HG02571 (cell line): ENCODE data around the gene BATF2.

ENCODE experiments used
- ATAC-seq: cut with Tn5 transposase; IDR thresholded peaks from one replicate; pipeline ENCODE4 v1.9.1; 2021; ENCODE audit warnings: mild to moderate bottlenecking, moderate library complexity; ENCODE audit not compliant: unreplicated experiment

The BATF2 gene

DNA sequence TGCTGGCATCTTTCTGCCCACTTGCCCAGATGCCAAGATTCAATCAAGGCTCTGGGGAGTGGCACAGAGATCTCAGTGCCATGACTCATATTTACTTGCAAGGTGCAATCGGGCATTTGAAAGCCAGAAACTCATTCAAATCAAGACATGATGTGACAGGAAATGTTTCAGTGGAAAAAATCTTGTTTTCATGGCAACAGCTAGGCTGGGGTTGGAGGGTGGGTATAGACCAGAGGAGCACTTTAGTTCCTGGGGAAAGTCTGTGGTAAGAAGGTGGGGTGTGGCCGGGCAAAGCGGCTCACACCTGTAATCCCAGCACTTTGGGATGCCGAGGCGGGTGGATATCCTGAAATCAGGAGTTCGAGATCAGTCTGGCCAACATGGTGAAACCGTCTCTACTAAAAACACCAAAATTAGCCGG is 26.0 kb downstream of the BATF2 start:
- no peak for ATAC-seq

DNA sequence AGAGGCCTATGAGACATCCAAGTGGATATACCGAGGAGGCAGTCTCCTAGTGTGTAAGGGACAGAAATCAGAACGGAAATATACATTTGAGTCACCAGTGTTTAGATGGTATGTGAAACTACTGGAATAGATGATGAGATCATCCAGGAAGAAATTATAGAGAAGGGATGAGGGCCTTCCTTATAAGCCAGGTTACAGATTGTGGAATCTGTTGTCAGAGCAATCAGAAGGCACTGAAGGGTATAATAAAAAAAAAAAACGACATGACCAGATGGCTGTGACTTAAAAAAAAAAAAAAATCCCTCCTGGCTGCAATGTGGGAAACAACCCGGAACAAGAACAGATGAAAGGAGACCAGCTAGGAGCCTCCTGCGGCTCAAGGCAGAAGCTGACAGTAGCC is 27.6 kb downstream of the BATF2 start:
- ATAC-seq, result no peak

DNA sequence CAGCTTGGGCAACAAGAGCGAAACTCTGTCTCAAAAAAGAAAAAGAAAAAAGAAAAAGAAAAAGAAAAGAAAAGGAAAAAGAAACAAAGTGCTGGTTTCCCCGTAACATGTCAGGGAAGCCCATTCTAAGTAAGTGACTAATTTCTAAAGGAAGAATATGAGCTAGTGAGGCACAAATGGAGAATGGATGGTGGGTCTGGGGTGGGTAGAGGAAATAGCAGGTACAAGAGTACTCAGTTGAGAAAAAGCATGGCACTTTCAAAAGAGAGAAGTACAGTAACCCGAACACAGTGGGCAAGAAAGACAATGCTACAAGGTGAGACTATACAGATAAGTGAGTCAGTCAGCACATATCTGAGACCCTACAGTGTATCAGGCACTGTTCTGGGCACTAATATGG is 29.4 kb downstream of the BATF2 start:
- no peak for ATAC-seq

DNA sequence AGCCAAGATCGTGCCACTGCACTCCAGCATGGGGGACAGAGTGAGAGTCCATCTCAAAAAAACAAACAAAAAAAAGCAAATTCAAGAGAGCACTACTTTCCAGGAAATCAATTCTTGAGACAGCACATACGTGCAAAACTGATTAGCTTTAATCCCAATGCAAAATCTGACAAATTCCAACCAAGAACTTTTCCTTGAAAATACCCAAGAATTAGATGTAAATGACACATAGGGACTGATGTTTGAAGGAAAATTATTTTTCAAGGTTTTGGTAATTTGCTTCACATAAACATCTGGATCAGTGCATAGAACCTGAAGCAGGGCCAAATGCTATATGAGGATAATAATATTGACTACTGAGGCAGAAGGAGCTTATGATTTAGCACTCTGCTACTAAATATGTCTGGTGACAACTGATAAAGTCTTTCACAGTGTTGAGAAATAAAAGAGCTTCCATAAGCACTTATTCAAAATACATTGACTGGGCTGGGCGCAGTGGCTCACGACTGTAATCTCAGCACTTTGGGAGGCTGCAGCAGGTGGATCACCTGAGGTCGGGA is 33.6 kb downstream of the BATF2 start:
- ATAC-seq, result no peak

DNA sequence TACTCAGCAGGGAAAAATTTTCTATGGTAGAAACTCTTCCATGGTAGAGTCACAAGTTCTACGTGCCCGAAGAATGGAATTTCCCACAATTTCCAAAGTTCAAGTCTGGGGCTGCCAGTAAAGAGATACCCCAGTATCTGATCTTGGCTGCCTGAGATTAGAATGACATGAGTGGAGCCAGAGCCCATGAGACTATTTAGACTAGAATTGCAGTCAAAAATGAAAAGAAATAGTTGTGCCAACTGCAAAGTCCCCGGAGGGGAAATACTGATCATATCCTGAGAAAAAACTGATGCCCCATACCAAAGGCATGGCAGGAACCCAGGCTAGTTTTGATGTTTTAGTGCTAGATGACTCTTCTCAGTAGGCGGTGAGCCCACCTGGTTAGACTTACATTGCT is 36.1 kb downstream of the BATF2 start:
- ATAC-seq, result no peak

DNA sequence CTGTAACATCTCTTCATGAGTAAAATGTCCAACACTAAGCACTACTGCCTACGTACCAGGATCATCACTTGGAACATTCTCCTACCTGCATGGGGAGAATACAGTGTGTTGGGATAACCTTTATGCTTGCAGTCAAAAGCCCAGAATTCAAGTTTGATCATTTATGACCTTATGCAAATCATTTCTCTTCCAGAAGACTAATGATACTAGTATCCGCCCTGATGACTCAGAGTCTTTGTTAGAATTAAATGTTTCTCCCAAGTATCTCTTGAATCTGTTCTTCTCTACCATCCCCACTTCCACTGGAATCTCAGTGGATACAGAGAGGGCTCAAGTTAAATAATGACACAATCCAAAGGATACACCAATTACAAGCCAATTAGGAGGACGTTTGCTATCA is 37.3 kb downstream of the BATF2 start:
- no peak for ATAC-seq

DNA sequence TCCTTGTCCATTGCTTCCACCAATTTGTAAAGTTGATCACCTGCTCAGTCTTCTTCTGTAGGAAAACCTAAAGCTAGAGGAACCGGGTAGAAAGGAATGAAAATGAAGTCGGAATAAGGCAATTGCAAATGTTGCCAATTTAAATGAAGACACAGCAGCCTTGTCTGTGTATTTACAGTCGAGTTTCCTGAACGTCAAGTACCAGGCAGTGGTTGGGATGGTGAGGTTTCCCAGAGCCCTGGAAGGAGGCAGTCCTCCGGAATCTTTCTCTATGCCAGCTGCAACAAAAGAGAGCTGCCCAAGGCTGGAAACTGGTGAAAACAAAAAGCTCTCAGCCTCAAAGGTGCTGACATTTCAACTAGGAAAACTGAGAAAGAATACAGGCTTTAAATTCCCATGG is 42.6 kb downstream of the BATF2 start:
- ATAC-seq, result no peak

DNA sequence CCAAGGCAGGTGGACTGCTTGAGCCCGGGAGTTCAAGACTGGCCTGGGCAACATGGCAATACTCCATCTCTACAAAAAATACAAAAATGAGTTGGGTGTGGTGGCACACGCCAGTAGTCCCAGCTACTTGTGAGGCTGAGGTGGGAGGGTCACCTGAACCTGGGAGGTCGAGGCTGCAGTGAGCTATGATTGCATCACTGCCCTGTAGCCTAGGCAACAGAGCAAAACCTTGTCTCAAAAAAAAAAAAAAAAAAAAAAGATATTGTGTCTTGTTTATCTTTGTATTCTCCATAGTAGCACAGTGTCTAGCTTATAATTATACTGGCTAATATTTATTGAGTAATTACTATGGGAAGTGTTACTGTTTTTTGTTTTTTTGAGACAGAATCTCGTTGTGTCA is 45.2 kb downstream of the BATF2 start:
- ATAC-seq, result no peak

DNA sequence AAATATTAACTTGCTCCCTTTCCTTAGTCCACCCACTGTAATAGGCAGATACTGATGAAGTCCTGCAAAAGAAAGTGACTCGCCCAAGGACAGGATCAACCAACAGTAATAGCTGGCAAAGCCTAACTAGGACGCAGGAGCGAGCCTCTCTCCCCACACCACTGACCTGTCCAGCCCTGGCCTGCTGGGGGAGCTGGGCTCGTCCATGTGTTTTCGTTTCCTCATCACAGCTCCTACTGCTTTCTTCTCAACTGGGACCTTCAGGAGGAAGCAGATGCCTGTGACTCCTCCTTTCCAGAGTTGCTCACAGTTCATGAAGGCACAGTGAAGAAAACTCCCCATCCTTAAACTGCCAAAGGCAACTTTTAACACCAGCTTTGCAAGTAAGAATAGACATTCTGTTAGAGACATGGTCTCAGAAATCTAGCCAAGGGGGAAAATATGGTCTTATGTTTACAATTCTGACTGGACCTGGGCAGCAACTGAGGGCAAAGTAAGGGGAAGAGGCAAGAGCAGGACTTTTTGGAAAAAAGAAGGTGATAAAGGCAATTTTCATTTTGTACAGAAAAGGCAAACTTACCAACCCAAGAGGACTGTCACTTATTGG is 49.5 kb downstream of the BATF2 start:
- no peak for ATAC-seq
